Kidney (tissue), 14 donors: Measurements from ENCODE around the gene SFR1. TPM values are rescaled to one million over a fixed set of nuclear protein-coding genes. Genes with fewer than 3 reads are reported as not detected.

Experiments used
- DNase-seq, 5 donors: peaks; one replicate each; pipeline ENCODE4 v3.0.0-alpha.2; 2013 to 2020
- FAIRE-seq: peaks from 2 replicates; lab custom pipeline; 2012; peaks lifted over from hg19 to GRCh38; lab: Jason Lieb, UNC
- H3K27ac ChIP-seq, 2 donors: one replicate each; pipeline ENCODE4 v1.7.0; 2013; ENCODE audit warnings: low read depth in 2 of 2, low read length in 2 of 2, inconsistent platforms in 1 of 2
- H3K27me3 ChIP-seq: one replicate; pipeline ENCODE4 v1.7.1; 2013; ENCODE audit warnings: low read length, inconsistent platforms; ENCODE audit not compliant: control insufficient read depth, insufficient read depth
- H3K36me3 ChIP-seq, 3 donors: one replicate each; pipeline versions ENCODE4 v1.7.0 to v1.7.1; 2013; ENCODE audit warnings: low read length in 3 of 3, control low read depth in 1 of 3, inconsistent platforms in 1 of 3; ENCODE audit not compliant: insufficient read depth in 3 of 3, control insufficient read depth in 2 of 3
- H3K4me1 ChIP-seq, 3 donors: one replicate each; pipeline versions ENCODE4 v1.7.0 to v1.7.1; 2013; ENCODE audit warnings: low read length in 3 of 3, inconsistent platforms in 1 of 3, low read depth in 1 of 3; ENCODE audit not compliant: control insufficient read depth in 2 of 3, insufficient read depth in 2 of 3
- H3K4me3 ChIP-seq, 3 donors: one replicate each; pipeline versions ENCODE4 v1.7.0 to v1.8.1; 2013; ENCODE audit warnings: low read length in 3 of 3, control low read depth in 1 of 3, inconsistent platforms in 1 of 3
- H3K9ac ChIP-seq, 3 donors: one replicate each; pipeline versions ENCODE4 v1.7.0 to v1.7.1; 2013; ENCODE audit warnings: low read length in 3 of 3, control low read depth in 1 of 3, inconsistent platforms in 1 of 3
- H3K9me3 ChIP-seq, 3 donors: one replicate each; pipeline versions ENCODE4 v1.7.0 to v1.7.1; 2013; ENCODE audit warnings: low read length in 3 of 3, control low read depth in 1 of 3, inconsistent platforms in 1 of 3; ENCODE audit not compliant: control insufficient read depth in 2 of 3, insufficient read depth in 1 of 3
- CTCF ChIP-seq: IDR thresholded peaks from 3 replicates; pipeline ENCODE4 v1.5.1; 2012; ENCODE audit warnings: mild to moderate bottlenecking, moderate library complexity, borderline replicate concordance; ENCODE audit not compliant: insufficient read depth; ENCODE audit errors: extremely low read depth
- intact Hi-C: fragments of 100-400 bp; cut with DNase I; formaldehyde crosslinking; loops from one replicate; pipeline ENCODE4 v1.11.1; 2022
- polyA plus RNA-seq: library from polyadenylated mRNA; stranded (reverse); fragments of 350-450 nt; fragmentation: Illumina TruSeq; extraction: RNeasy Lipid Tissue Mini Kit (QIAGEN cat#74804); gene quantifications from one replicate; pipeline ENCODE4 v1.2.3, GENCODE V29; 2014; ENCODE audit warnings: low read depth, low replicate concordance; ENCODE audit not compliant: insufficient read depth
- total RNA-seq: library from RNA; stranded (reverse); fragmentation: NEBNext Ultra II Directional; extraction: Animal tissue kit (Norgen Biotek cat#: 25700); gene quantifications from one replicate; pipeline ENCODE4 v1.2.1, GENCODE V29; 2021
- donor health status: control.
- donor health status: control.
- donor health status: control.
- donor health status: control.
- donor health status: control.
- donor health status: DM: yes; HTN: yes; CAD: no.
- donor health status: Normal renal cell carcinoma (clear cell type).

The SFR1 gene
- total and polyA plus RNA-seq, 2 donors from 2014 or later = 7.3 to 9.3 TPM

GRCh38 chr10:104127411-104127810, 5.4 kb downstream of the SFR1 start:
- intact Hi-C loops = no loop called here
- no peaks in the 10 kb centered on the region for H3K36me3 ChIP-seq
- FAIRE-seq (no peak), DNase-seq (peak in 3 of 5 donors; percentile 12 to 22 (median 14))
- no peaks in the 10 kb centered on the region for H3K27me3 ChIP-seq
- no peak for TF ChIP-seq CTCF
- no peaks in the 10 kb centered on the region for H3K9me3 ChIP-seq
- no peak overlapping the region for H3K27ac ChIP-seq
- no peak overlapping the region for H3K4me3 ChIP-seq
- no peak overlapping the region for H3K9ac ChIP-seq
- no peaks in the 10 kb centered on the region for H3K4me1 ChIP-seq

DNA sequence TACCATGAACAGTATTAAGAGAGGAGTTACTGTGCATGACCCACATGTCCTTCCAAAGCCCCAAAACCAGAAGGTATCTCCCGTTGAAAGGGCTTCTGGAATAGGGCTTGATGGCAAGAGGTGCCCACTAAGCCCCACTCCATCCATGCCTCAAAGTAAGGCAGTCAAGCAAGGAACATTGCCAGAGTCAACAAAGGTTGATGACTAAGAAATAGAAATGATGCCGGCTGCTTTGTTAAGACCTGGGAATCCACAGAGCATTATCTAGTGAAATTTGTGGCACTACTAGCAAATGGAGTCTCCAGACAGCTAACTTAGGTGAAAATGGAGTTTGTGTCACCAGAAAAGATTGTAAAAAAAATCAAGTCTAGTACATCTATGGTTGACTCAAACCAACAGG, 6.2 kb downstream of the SFR1 start:
- Histone ChIP-seq H3K9me3 (no peaks in the 10 kb centered on the region), H3K9ac (no peak overlapping the region), H3K27ac (no peak overlapping the region), H3K4me3 (no peak overlapping the region), H3K36me3 (no peaks in the 10 kb centered on the region), H3K27me3 (no peaks in the 10 kb centered on the region), H3K4me1 (no peaks in the 10 kb centered on the region)
- intact Hi-C loops = no loop called here
- TF ChIP-seq CTCF = no peak
- FAIRE-seq = no peak
- DNase-seq = no peak

- H3K4me1 ChIP-seq = no peaks in the 10 kb centered on the region
- FAIRE-seq (no peak), DNase-seq (no peak)
- no peak overlapping the region for H3K9ac ChIP-seq
- TF ChIP-seq CTCF = no peak
- H3K9me3 ChIP-seq = no peaks in the 10 kb centered on the region
- H3K27me3 ChIP-seq = no peaks in the 10 kb centered on the region
- no peaks in the 10 kb centered on the region for H3K36me3 ChIP-seq
- intact Hi-C loops = no loop called here
- H3K4me3 ChIP-seq = no peak overlapping the region
- no peak overlapping the region for H3K27ac ChIP-seq
These were observed 8.1 kb downstream of the SFR1 start for GRCh38 chr10:104130041-104130440.

- intact Hi-C loops = no loop called here
- FAIRE-seq = no peak
- DNase-seq = peak in 1 of 5 donors; percentile 38
These were observed 16.2 kb downstream of the SFR1 start for GRCh38 chr10:104138131-104138530.

More at GRCh38 chr10:104138131-104138530, 16.2 kb downstream of the SFR1 start:
- Histone ChIP-seq H3K4me1 (no peaks in the 10 kb centered on the region), H3K4me3 (no peak overlapping the region), H3K9ac (no peak overlapping the region), H3K36me3 (no peaks in the 10 kb centered on the region), H3K9me3 (no peaks in the 10 kb centered on the region), H3K27ac (no peak overlapping the region), H3K27me3 (no peaks in the 10 kb centered on the region)
- TF ChIP-seq CTCF = no peak
